GM12878 (cell line): Measurements from ENCODE around the gene HK1. TPM values are rescaled to one million over a fixed set of nuclear protein-coding genes. Genes with fewer than 3 reads are reported as not detected.

Experiments used
- ATAC-seq: fragments of 200-7000 bp; cut with Tn5 transposase; 3 replicates; pipeline ENCODE4 v1.9.1; 2020; ENCODE audit warnings: mild to moderate bottlenecking, moderate library complexity
- BruUV-seq: library from RNA; stranded (reverse); fragments of 400-500 nt; replicated peaks from 2 replicates; lab custom pipeline; 2021; lab: Mats Ljungman, UMichigan
- CTCF ChIA-PET: fragments of 300-600 bp; sonication (Branson Sonifier 250); formaldehyde crosslinking; extraction: SDS; loops from one replicate; lab custom pipeline; 2021; ENCODE audit warnings: inconsistent platforms; lab: Yijun Ruan, JAX
- POLR2A ChIA-PET: fragments of 350-600 bp; formaldehyde crosslinking; extraction: SDS; loops from one replicate; lab custom pipeline; 2021; ENCODE audit warnings: inconsistent platforms; lab: Charles Lee
- RAD21 ChIA-PET: fragments of 300-600 bp; sonication (Branson Sonifier 250); formaldehyde crosslinking; loops from one replicate; lab custom pipeline; 2023; ENCODE audit warnings: antibody characterized with exemption; ENCODE audit not compliant: unreplicated experiment; lab: Charles Lee
- SMC1A ChIA-PET: fragments of 300-600 bp; sonication (Branson Sonifier 250); formaldehyde crosslinking; loops from one replicate; lab custom pipeline; 2023; ENCODE audit not compliant: unreplicated experiment, uncharacterized antibody; lab: Charles Lee
- DNase-seq: peaks from one replicate; pipeline ENCODE4 v3.0.0-alpha.2; 2011; ENCODE audit warnings: low read depth, low spot score
- FAIRE-seq: peaks from 3 replicates; lab custom pipeline; 2011; peaks lifted over from hg19 to GRCh38; lab: Jason Lieb, UNC
- H2AFZ ChIP-seq: 2 replicates; pipeline ENCODE4 v1.6.0; 2011; ENCODE audit warnings: low read depth, low read length, control low read depth; ENCODE audit not compliant: control insufficient read depth
- H3K27ac ChIP-seq: 2 replicates; pipeline ENCODE4 v1.5.1; 2011; ENCODE audit warnings: control low read depth; ENCODE audit not compliant: control insufficient read depth, insufficient read depth
- H3K27me3 ChIP-seq, 2 experiments: replicated peaks in 1 of 2; 2 replicates each; pipeline versions ENCODE4 v1.6.0 to v1.6.1; 2011; ENCODE audit warnings: low read length in 1 of 2; ENCODE audit not compliant: control insufficient read depth in 2 of 2, insufficient read depth in 2 of 2
- H3K36me3 ChIP-seq, 2 experiments: 2 replicates each; pipeline ENCODE4 v1.5.1; 2011; ENCODE audit warnings: low read length in 1 of 2; ENCODE audit not compliant: control insufficient read depth in 2 of 2, insufficient read depth in 2 of 2
- H3K4me1 ChIP-seq: 2 replicates; pipeline ENCODE4 v1.6.1; 2011; ENCODE audit warnings: mild to moderate bottlenecking, low read length, moderate library complexity, mixed read lengths; ENCODE audit not compliant: control insufficient read depth, insufficient read depth
- H3K4me2 ChIP-seq: 2 replicates; pipeline ENCODE4 v1.6.0; 2011; ENCODE audit warnings: control low read depth; ENCODE audit not compliant: control insufficient read depth, insufficient read depth
- H3K4me3 ChIP-seq: fragments of 200-600 bp; sonication (generic); 2 replicates; pipeline ENCODE4 v1.5.1; 2016
- H3K79me2 ChIP-seq: 2 replicates; pipeline ENCODE4 v1.6.0; 2011; ENCODE audit warnings: low read length; ENCODE audit not compliant: control insufficient read depth, insufficient read depth
- H3K9ac ChIP-seq: 2 replicates; pipeline ENCODE4 v1.8.0; 2011; ENCODE audit warnings: low read length, control low read depth, mixed read lengths; ENCODE audit not compliant: control insufficient read depth, insufficient read depth
- H3K9me3 ChIP-seq: replicated peaks from 3 replicates; pipeline ENCODE4 v1.5.1; 2011; ENCODE audit warnings: mild to moderate bottlenecking, low read length; ENCODE audit not compliant: control insufficient read depth, insufficient read depth
- H4K20me1 ChIP-seq: 2 replicates; pipeline ENCODE4 v1.6.0; 2011; ENCODE audit not compliant: control insufficient read depth, insufficient read depth
- CREB1 ChIP-seq: IDR thresholded peaks from 2 replicates; pipeline ENCODE4 v1.6.1; 2012; ENCODE audit warnings: low read depth, mild to moderate bottlenecking, inconsistent platforms
- NR2C2 ChIP-seq: IDR thresholded peaks from 2 replicates; pipeline ENCODE4 v1.6.1; 2011; ENCODE audit warnings: borderline replicate concordance, low read depth; ENCODE audit not compliant: control insufficient read depth, insufficient read length
- POLR2AphosphoS2 ChIP-seq: IDR thresholded peaks from 2 replicates; pipeline ENCODE4 v1.6.1; 2011; ENCODE audit warnings: low read depth, mild to moderate bottlenecking, low read length, improper control_type of control experiment, moderate library complexity
- POLR2AphosphoS5 ChIP-seq: IDR thresholded peaks from 2 replicates; pipeline ENCODE4 v1.6.1; 2011; ENCODE audit warnings: mild to moderate bottlenecking, low read length, inconsistent platforms
- SMAD1 ChIP-seq: fragments of 450-650 bp; IDR thresholded peaks from 2 replicates; pipeline ENCODE4 v1.6.1; 2018; ENCODE audit warnings: mild to moderate bottlenecking, low read depth; ENCODE audit not compliant: partially characterized antibody
- SMAD5 ChIP-seq: IDR thresholded peaks from 2 replicates; pipeline ENCODE4 v1.6.1; 2016; ENCODE audit warnings: antibody characterized with exemption, low read depth
- SMARCA5 ChIP-seq: fragments of 450-650 bp; IDR thresholded peaks from 2 replicates; pipeline ENCODE4 v1.6.1; 2017; ENCODE audit warnings: mild to moderate bottlenecking
- TCF3 ChIP-seq: IDR thresholded peaks from 2 replicates; pipeline ENCODE4 v1.6.1; 2012; ENCODE audit warnings: low read depth, mild to moderate bottlenecking, low read length, borderline replicate concordance; ENCODE audit not compliant: insufficient read depth
- USF2 ChIP-seq: IDR thresholded peaks from 2 replicates; pipeline ENCODE4 v1.6.1; 2011; ENCODE audit warnings: low read depth, low read length, improper control_type of control experiment, borderline replicate concordance
- ZBTB40 ChIP-seq: fragments of 450-650 bp; IDR thresholded peaks from 2 replicates; pipeline ENCODE4 v1.6.1; 2016; ENCODE audit warnings: mild to moderate bottlenecking, moderate library complexity, borderline replicate concordance
- ZNF24 ChIP-seq: fragments of 450-650 bp; IDR thresholded peaks from 2 replicates; pipeline ENCODE4 v1.6.1; 2017; ENCODE audit warnings: antibody characterized with exemption, mild to moderate bottlenecking
- WGBS: methylation state at CpG from one replicate; pipeline ENCODE4 v1.1.6; 2016; ENCODE audit warnings: low lambda C conversion rate; ENCODE audit not compliant: insufficient replicate concordance, insufficient coverage; ENCODE audit errors: missing lambda C conversion rate; 5-methylcytosine and 5-hydroxymethylcytosine counted together
- in situ Hi-C: fragments of 300-500 bp; cut with MboI; formaldehyde crosslinking; loops from 9 replicates; pipeline ENCODE4 v1.14.3; 2018; ENCODE audit warnings: mixed read lengths
- intact Hi-C: fragments of 100-400 bp; cut with micrococcal nuclease; formaldehyde crosslinking; loops from one replicate; pipeline ENCODE4 v1.14.2; 2022; ENCODE audit not compliant: unreplicated experiment
- polyA plus RNA-seq, 11 experiments: library from polyadenylated mRNA; depleted of rRNA in 4 of 11; unstranded in 6 of 11; stranded (reverse) in 5 of 11; fragments of >200 nt; fragmentation: Nextera tagmentation in 4 of 11; fragmentation: Illumina TruSeq in 1 of 11; extraction: Ambion mirVana in 4 of 11; extraction: Trizol in 1 of 11; gene quantifications; 1 replicate in 1 of 11; 2 replicates in 10 of 11; pipeline versions ENCODE4 v1.2.1 to v1.2.3, GENCODE V29; 2011 to 2016; ENCODE audit warnings: inconsistent platforms in 2 of 11, missing spikeins in 2 of 11, low read depth in 1 of 11
- total RNA-seq, 4 experiments: library from RNA; depleted of rRNA in 3 of 4; stranded (reverse); fragments of >200 nt in 3 of 4; fragmentation: Illumina TruSeq in 1 of 4; extraction: Trizol in 1 of 4; gene quantifications; 2 replicates each; pipeline versions ENCODE4 v1.2.1 to v1.2.3, GENCODE V29; 2013 to 2021

Gene HK1
- total and polyA plus RNA-seq, 10 of the 15 experiments (the other 5 are each of a cell fraction or from before 2014, with no cell fraction given) = 3.4 to 77.3 (median 46.6) TPM

- in situ Hi-C loops (loop anchor here (5.0 to 10.0 kb wide), 2 partner anchors 96 to 223 kb away; partner anchors contain the start of gene FAM241B), intact Hi-C loops (no loop called here)
- Histone ChIP-seq H2AFZ (no peak overlapping the region), H4K20me1 (no peaks in the 10 kb centered on the region), H3K36me3 (no peaks in the 10 kb centered on the region), H3K27me3 (no peaks in the 10 kb centered on the region), H3K9me3 (no peaks in the 10 kb centered on the region), H3K27ac (no peak overlapping the region), H3K4me2 (no peak overlapping the region), H3K79me2 (no peaks in the 10 kb centered on the region), H3K4me3 (no peak overlapping the region), H3K9ac (no peak overlapping the region), H3K4me1 (peaks cover 16% of the 10 kb centered on the region)
- TF ChIP-seq POLR2AphosphoS5 (no peak), CREB1 (no peak)
- 86% methylated on average over 4 of the region's 4 CpGs for WGBS
- ChIA-PET RAD21 (interaction anchor here (0.9 kb wide), 1 partner anchor 287 kb away, joined by 3 read pairs; no protein-coding TSS in a partner anchor), SMC1A (interaction anchor here (0.6 kb wide), 1 partner anchor 407 kb away, joined by 3 read pairs; no protein-coding TSS in a partner anchor), POLR2A (no interaction called here), CTCF (interaction anchor here (0.6 to 2.4 kb wide), 10 partner anchors 12 to 406 kb away, joined by 3 to 9 read pairs (median 3); no protein-coding TSS in a partner anchor)
- BruUV-seq = no TSS peak
- FAIRE-seq (no peak), ATAC-seq (no peak), DNase-seq (no peak)
Observed at GRCh38 chr10:69411476-69411875, 133.2 kb downstream of the HK1 start.

GRCh38 chr10:69412232-69412790 is 134.0 kb downstream of the HK1 start:
- RAD21 ChIA-PET = no interaction called here
- no TSS peak for BruUV-seq
- no peak for TF ChIP-seq SMAD5
- no peak for TF ChIP-seq SMARCA5
- TF ChIP-seq ZBTB40 = no peak
- no peak for TF ChIP-seq USF2
- TF ChIP-seq ZNF24 = no peak
- no peak for TF ChIP-seq SMAD1
- no peak for TF ChIP-seq TCF3
- TF ChIP-seq NR2C2 = no peak
- no peak for TF ChIP-seq POLR2AphosphoS2
- intact Hi-C loops = no loop called here
- H2AFZ ChIP-seq = no peak overlapping the region
- no peak for ATAC-seq
- CTCF ChIA-PET = interaction anchor here (0.8 to 2.4 kb wide), 4 partner anchors 13 to 175 kb away, joined by 3 to 9 read pairs (median 3); no protein-coding TSS in a partner anchor
- no peak overlapping the region for H3K27ac ChIP-seq
- H3K9ac ChIP-seq = no peak overlapping the region
- peaks cover 16% of the 10 kb centered on the region for H3K4me1 ChIP-seq
- POLR2A ChIA-PET = no interaction called here
- in situ Hi-C loops = loop anchor here (5.0 to 10.0 kb wide), 2 partner anchors 95 to 222 kb away; partner anchors contain the start of gene FAM241B
- no peak for FAIRE-seq
- H3K27me3 ChIP-seq = no peaks in the 10 kb centered on the region; a peak in 1 of 4 replicates
- no peaks in the 10 kb centered on the region for H3K9me3 ChIP-seq
- no peak overlapping the region for H3K4me2 ChIP-seq
- no peaks in the 10 kb centered on the region for H3K79me2 ChIP-seq
- WGBS = 30% methylated on average over 3 of the region's 3 CpGs
- SMC1A ChIA-PET = no interaction called here
- H3K4me3 ChIP-seq = no peak overlapping the region
- no peaks in the 10 kb centered on the region for H3K36me3 ChIP-seq
- no peak for DNase-seq
- no peaks in the 10 kb centered on the region for H4K20me1 ChIP-seq
